Measurements from ENCODE around the gene DEFB124. TPM values are rescaled to one million over a fixed set of nuclear protein-coding genes. Genes with fewer than 3 reads are reported as not detected.

DEFB124 gene
- polyA plus RNA-seq, 1 donor from 2014 or later, result not detected

GRCh38 chr20:31485450-31486339 lies 10.8 kb upstream of the DEFB124 start (continued):
- no peak for TF ChIP-seq REST (IDR thresholded peaks at IDR 0.05; ENCODE audit: borderline replicate concordance)

- no peaks in the 10 kb centered on the region for H3F3A ChIP-seq (ENCODE audit: insufficient read depth, low read length, poor library complexity, severe bottlenecking)
- H3K9me2 ChIP-seq (ENCODE audit: insufficient read depth, low read length), result no peaks in the 10 kb centered on the region
- H3K27ac ChIP-seq (ENCODE audit: low read length), result no peak overlapping the region
- no peak for TF ChIP-seq POLR2AphosphoS5 (IDR thresholded peaks at IDR 0.05)
- no peak for TF ChIP-seq EP300 (conservative IDR thresholded peaks at IDR 0.05; ENCODE audit: poor library complexity, severe bottlenecking)
- H3K9ac ChIP-seq (ENCODE audit: low read length), result no peak overlapping the region
- H3K36me3 ChIP-seq (ENCODE audit: insufficient read depth, low read length), result no peaks in the 10 kb centered on the region
- H3K79me2 ChIP-seq (replicated peaks; ENCODE audit: insufficient read depth, low read length), result no peaks in the 10 kb centered on the region
- H3K27me3 ChIP-seq (ENCODE audit: insufficient read depth, low read depth, low read length), result no peaks in the 10 kb centered on the region
- H3K9me3 ChIP-seq (ENCODE audit: low read length), result peaks cover 5% of the 10 kb centered on the region
- no peak overlapping the region for H3K4me3 ChIP-seq (ENCODE audit: low read length)
- H3K4me2 ChIP-seq (ENCODE audit: low read length), result no peak overlapping the region
- no peaks in the 10 kb centered on the region for H4K20me1 ChIP-seq (ENCODE audit: insufficient read depth)
- no peak overlapping the region for H2AFZ ChIP-seq (ENCODE audit: low read depth, low read length)
Observed at GRCh38 chr20:31484001-31484400, 9.1 kb upstream of the DEFB124 start.

DNA sequence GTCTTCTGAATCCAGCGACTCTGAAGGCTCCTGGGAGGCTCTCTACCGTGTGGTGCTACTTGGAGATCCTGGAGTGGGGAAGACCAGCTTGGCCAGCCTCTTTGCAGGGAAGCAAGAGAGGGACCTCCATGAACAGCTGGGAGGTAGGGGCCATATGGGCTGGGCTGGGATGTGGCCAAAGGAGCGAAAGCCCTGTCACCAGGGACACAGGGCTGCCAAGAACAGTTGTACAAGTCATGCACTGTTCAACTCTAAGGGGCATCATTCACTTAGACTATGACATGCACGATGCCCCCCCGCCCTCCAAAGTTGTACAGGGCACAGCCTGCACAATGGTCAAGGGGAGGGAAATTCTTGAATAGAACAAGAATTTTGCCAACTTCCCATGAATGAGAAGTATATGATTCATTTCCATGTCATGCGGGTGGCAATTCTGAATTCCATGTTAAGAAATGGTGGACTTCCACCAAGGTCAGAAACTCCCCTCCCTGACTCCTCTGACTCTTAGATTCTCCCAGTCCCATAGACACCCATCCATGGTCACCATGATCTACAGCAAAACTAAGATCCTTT lies 1.8 kb upstream of the DEFB124 start:
- no peak overlapping the region for H3K4me2 ChIP-seq (ENCODE audit: low read length)

More for the DNA sequence above, 1.8 kb upstream of the DEFB124 start:
- peaks cover 11% of the 10 kb centered on the region for H3K9me3 ChIP-seq (ENCODE audit: low read length)
- no peaks in the 10 kb centered on the region for H3K27me3 ChIP-seq (ENCODE audit: insufficient read depth, low read depth, low read length)
- no peak overlapping the region for H3K9ac ChIP-seq (ENCODE audit: low read length)
- H3F3A ChIP-seq (ENCODE audit: insufficient read depth, low read length, poor library complexity, severe bottlenecking), result no peaks in the 10 kb centered on the region
- no peak overlapping the region for H3K27ac ChIP-seq (ENCODE audit: low read length)
- H3K79me2 ChIP-seq (replicated peaks; ENCODE audit: insufficient read depth, low read length), result no peaks in the 10 kb centered on the region
- no peaks in the 10 kb centered on the region for H3K9me2 ChIP-seq (ENCODE audit: insufficient read depth, low read length)
- no peak overlapping the region for H2AFZ ChIP-seq (ENCODE audit: low read depth, low read length)
- H3K4me3 ChIP-seq (ENCODE audit: low read length), result no peak overlapping the region
- no peak for TF ChIP-seq POLR2AphosphoS5 (IDR thresholded peaks at IDR 0.05)
- TF ChIP-seq RAD21 (conservative IDR thresholded peaks at IDR 0.05), result no peak
- no peak for TF ChIP-seq EP300 (conservative IDR thresholded peaks at IDR 0.05; ENCODE audit: poor library complexity, severe bottlenecking)
- TF ChIP-seq REST (IDR thresholded peaks at IDR 0.05; ENCODE audit: borderline replicate concordance), result no peak
- no peak for TF ChIP-seq TAF1 (IDR thresholded peaks at IDR 0.05; ENCODE audit: low read depth)
- no peak for TF ChIP-seq SMC3 (conservative IDR thresholded peaks at IDR 0.05; ENCODE audit: poor library complexity)
- TF ChIP-seq, protein P1, sequence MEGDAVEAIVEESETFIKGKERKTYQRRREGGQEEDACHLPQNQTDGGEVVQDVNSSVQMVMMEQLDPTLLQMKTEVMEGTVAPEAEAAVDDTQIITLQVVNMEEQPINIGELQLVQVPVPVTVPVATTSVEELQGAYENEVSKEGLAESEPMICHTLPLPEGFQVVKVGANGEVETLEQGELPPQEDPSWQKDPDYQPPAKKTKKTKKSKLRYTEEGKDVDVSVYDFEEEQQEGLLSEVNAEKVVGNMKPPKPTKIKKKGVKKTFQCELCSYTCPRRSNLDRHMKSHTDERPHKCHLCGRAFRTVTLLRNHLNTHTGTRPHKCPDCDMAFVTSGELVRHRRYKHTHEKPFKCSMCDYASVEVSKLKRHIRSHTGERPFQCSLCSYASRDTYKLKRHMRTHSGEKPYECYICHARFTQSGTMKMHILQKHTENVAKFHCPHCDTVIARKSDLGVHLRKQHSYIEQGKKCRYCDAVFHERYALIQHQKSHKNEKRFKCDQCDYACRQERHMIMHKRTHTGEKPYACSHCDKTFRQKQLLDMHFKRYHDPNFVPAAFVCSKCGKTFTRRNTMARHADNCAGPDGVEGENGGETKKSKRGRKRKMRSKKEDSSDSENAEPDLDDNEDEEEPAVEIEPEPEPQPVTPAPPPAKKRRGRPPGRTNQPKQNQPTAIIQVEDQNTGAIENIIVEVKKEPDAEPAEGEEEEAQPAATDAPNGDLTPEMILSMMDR (IDR thresholded peaks at IDR 0.05; ENCODE audit: poor library complexity, severe bottlenecking), result no peak
- no peak for TF ChIP-seq EZH2 (IDR thresholded peaks at IDR 0.05; ENCODE audit: borderline replicate concordance, insufficient read depth, low read length, poor library complexity, severe bottlenecking)
- no peak for TF ChIP-seq MXI1 (conservative IDR thresholded peaks at IDR 0.05; ENCODE audit: poor library complexity, severe bottlenecking)
- H3K36me3 ChIP-seq (ENCODE audit: insufficient read depth, low read length), result no peaks in the 10 kb centered on the region
- no peaks in the 10 kb centered on the region for H4K20me1 ChIP-seq (ENCODE audit: insufficient read depth)

Data from neural cell (in vitro differentiated cells).